ENCODE measurements around the gene PLAAT3.

GRCh38 chr11:63557570-63557969, 56.7 kb downstream of the PLAAT3 start:
- no peak for TF ChIP-seq CTCF (IDR thresholded peaks at IDR 0.05; ENCODE audit: low read depth, low read length)
- TF ChIP-seq POLR2A (IDR thresholded peaks at IDR 0.05; ENCODE audit: extremely low read depth, insufficient read length), result no peak
- no peak for TF ChIP-seq MYC (IDR thresholded peaks at IDR 0.05; ENCODE audit: low read depth, low read length)
- no peak for TF ChIP-seq MAX (IDR thresholded peaks at IDR 0.05; ENCODE audit: low read depth, low read length)
